ENCODE measurements around the gene SMIM5.

The SMIM5 gene

GRCh38 chr17:75665981-75666380 is 32.7 kb downstream of the SMIM5 start:
- no peak overlapping the region for H3K27ac ChIP-seq

GRCh38 chr17:75666959-75667790 is 33.9 kb downstream of the SMIM5 start, which contains the start of the genes RECQL5 and SAP30BP:
Gene RECQL5 (minus strand): TSS chr17:75667154. CDS start chr17:75666557, 597 bp downstream.
Gene SAP30BP (plus strand): TSS chr17:75667338. CDS start chr17:75667373, 35 bp downstream.
- TF ChIP-seq ZFX (IDR thresholded peaks at IDR 0.05; ENCODE audit: borderline replicate concordance) (no peak), CTCF (IDR thresholded peaks at IDR 0.05) (no peak)
- peak within 1 kb of the TSS; percentile 49; the same call in 1 of the 2 replicates for H3K27ac ChIP-seq

More at GRCh38 chr17:75665981-75666380, 32.7 kb downstream of the SMIM5 start:
- no peak for TF ChIP-seq CTCF (IDR thresholded peaks at IDR 0.05)
- no peak for TF ChIP-seq ZFX (IDR thresholded peaks at IDR 0.05; ENCODE audit: borderline replicate concordance)

- TF ChIP-seq CTCF (IDR thresholded peaks at IDR 0.05) (no peak), ZFX (IDR thresholded peaks at IDR 0.05; ENCODE audit: borderline replicate concordance) (no peak)
- H3K27ac ChIP-seq = peak overlapping the region; percentile 49; the same call in 1 of the 2 replicates
Measured at GRCh38 chr17:75667825-75668224, 34.6 kb downstream of the SMIM5 start.

- no peak overlapping the region for H3K27ac ChIP-seq
- TF ChIP-seq ZFX (IDR thresholded peaks at IDR 0.05; ENCODE audit: borderline replicate concordance) (no peak), CTCF (IDR thresholded peaks at IDR 0.05) (no peak)
Measured at GRCh38 chr17:75668489-75668888, 35.3 kb downstream of the SMIM5 start.

GRCh38 chr17:75670868-75671267 is 37.6 kb downstream of the SMIM5 start:
- no peak overlapping the region for H3K27ac ChIP-seq
- TF ChIP-seq CTCF (IDR thresholded peaks at IDR 0.05) (no peak), ZFX (IDR thresholded peaks at IDR 0.05; ENCODE audit: borderline replicate concordance) (no peak)

GRCh38 chr17:75672011-75672410 is 38.8 kb downstream of the SMIM5 start:
- no peak overlapping the region for H3K27ac ChIP-seq
- TF ChIP-seq CTCF (IDR thresholded peaks at IDR 0.05) = no peak
- TF ChIP-seq ZFX (IDR thresholded peaks at IDR 0.05; ENCODE audit: borderline replicate concordance) = no peak

GRCh38 chr17:75673487-75673886 is 40.3 kb downstream of the SMIM5 start:
- no peak for TF ChIP-seq CTCF (IDR thresholded peaks at IDR 0.05)

More at GRCh38 chr17:75673487-75673886, 40.3 kb downstream of the SMIM5 start:
- H3K27ac ChIP-seq = no peak overlapping the region

Measured in 22Rv1 (cell line).